ENCODE measurements around the gene ELMOD3. TPM values are rescaled to one million over a fixed set of nuclear protein-coding genes. Genes with fewer than 3 reads are reported as not detected.
"Not testable (repeated sequence)": the region's sequence is repeated elsewhere in the genome, so short reads cannot be mapped to it uniquely, and the experiment has no call there.

Gene ELMOD3
- total RNA-seq, 2 donors from 2014 or later: 21.4 to 38.7 TPM

GRCh38 chr2:85378257-85378656, 23.7 kb downstream of the ELMOD3 start:
- Histone ChIP-seq H3K4me3 (no peak overlapping the region), H3K9me3 (no peaks in the 10 kb centered on the region), H3K27me3 (replicated peaks; ENCODE audit: insufficient read depth) (no peaks in the 10 kb centered on the region), H3K4me1 (ENCODE audit: control insufficient read depth in 1 of 2, low read depth in 2 of 2) (no peaks in the 10 kb centered on the region), H3K36me3 (peaks cover 13% of the 10 kb centered on the region), H3K27ac (no peak overlapping the region)
- ATAC-seq (ENCODE audit: insufficient number of reproducible peaks, low FRiP score, low read depth) (no peak), DNase-seq (ENCODE audit: low spot score) (no peak)
- TF ChIP-seq CTCF (IDR thresholded peaks at IDR 0.05): no peak

GRCh38 chr2:85380048-85380447, 25.5 kb downstream of the ELMOD3 start:
- Histone ChIP-seq H3K4me3 (no peak overlapping the region), H3K27ac (no peak overlapping the region), H3K4me1 (ENCODE audit: control insufficient read depth in 1 of 2, low read depth in 2 of 2) (no peaks in the 10 kb centered on the region), H3K36me3 (peaks cover 13% of the 10 kb centered on the region), H3K27me3 (replicated peaks; ENCODE audit: insufficient read depth) (no peaks in the 10 kb centered on the region), H3K9me3 (no peaks in the 10 kb centered on the region)
- DNase-seq (ENCODE audit: low spot score) (no peak), ATAC-seq (ENCODE audit: insufficient number of reproducible peaks, low FRiP score, low read depth) (no peak)
- TF ChIP-seq CTCF (IDR thresholded peaks at IDR 0.05): no peak

- H3K27ac ChIP-seq; H3K27me3 ChIP-seq (replicated peaks; ENCODE audit: insufficient read depth); H3K4me1 ChIP-seq (ENCODE audit: control insufficient read depth in 1 of 2, low read depth in 2 of 2); H3K9me3 ChIP-seq; DNase-seq (ENCODE audit: low spot score); H3K4me3 ChIP-seq; ATAC-seq (ENCODE audit: insufficient number of reproducible peaks, low FRiP score, low read depth): not testable (repeated sequence)
- peaks cover 30% of the 10 kb centered on the region for H3K36me3 ChIP-seq
These were observed 28.6 kb downstream of the ELMOD3 start for GRCh38 chr2:85383151-85383550.

- ATAC-seq (ENCODE audit: insufficient number of reproducible peaks, low FRiP score, low read depth) (no peak), DNase-seq (ENCODE audit: low spot score) (no peak)
- H3K27ac ChIP-seq: no peak overlapping the region
- H3K9me3 ChIP-seq: no peaks in the 10 kb centered on the region
- no peak overlapping the region for H3K4me3 ChIP-seq
- H3K27me3 ChIP-seq (replicated peaks; ENCODE audit: insufficient read depth): no peaks in the 10 kb centered on the region
- no peak for TF ChIP-seq CTCF (IDR thresholded peaks at IDR 0.05)
- H3K36me3 ChIP-seq: peaks cover 29% of the 10 kb centered on the region
- no peaks in the 10 kb centered on the region for H3K4me1 ChIP-seq (ENCODE audit: control insufficient read depth in 1 of 2, low read depth in 2 of 2)
These were observed 29.3 kb downstream of the ELMOD3 start for GRCh38 chr2:85383850-85384249.

- Histone ChIP-seq H3K4me3 (no peak overlapping the region), H3K9me3 (no peaks in the 10 kb centered on the region), H3K4me1 (ENCODE audit: control insufficient read depth in 1 of 2, low read depth in 2 of 2) (no peaks in the 10 kb centered on the region), H3K27ac (no peak overlapping the region), H3K36me3 (peaks cover 36% of the 10 kb centered on the region), H3K27me3 (replicated peaks; ENCODE audit: insufficient read depth) (no peaks in the 10 kb centered on the region)
- no peak for TF ChIP-seq CTCF (IDR thresholded peaks at IDR 0.05)
- no peak for ATAC-seq (ENCODE audit: insufficient number of reproducible peaks, low FRiP score, low read depth)
- no peak for DNase-seq (ENCODE audit: low spot score)
These were observed 31.2 kb downstream of the ELMOD3 start for GRCh38 chr2:85385746-85386145.

- H3K9me3 ChIP-seq: no peaks in the 10 kb centered on the region
- no peaks in the 10 kb centered on the region for H3K27me3 ChIP-seq (replicated peaks; ENCODE audit: insufficient read depth)
- H3K36me3 ChIP-seq: peaks cover 41% of the 10 kb centered on the region
- no peak for DNase-seq (ENCODE audit: low spot score)
- no peak for ATAC-seq (ENCODE audit: insufficient number of reproducible peaks, low FRiP score, low read depth)
- H3K27ac ChIP-seq: no peak overlapping the region
- no peak overlapping the region for H3K4me3 ChIP-seq
- TF ChIP-seq CTCF (IDR thresholded peaks at IDR 0.05): no peak
- H3K4me1 ChIP-seq (ENCODE audit: control insufficient read depth in 1 of 2, low read depth in 2 of 2): no peaks in the 10 kb centered on the region
These were observed 33.2 kb downstream of the ELMOD3 start for GRCh38 chr2:85387754-85388153.

All from thoracic aorta (tissue), 2 donors.